Endothelial cell of umbilical vein (primary cell): ENCODE measurements around the gene TPR. TPM values are rescaled to one million over a fixed set of nuclear protein-coding genes. Genes with fewer than 3 reads are reported as not detected.

ENCODE experiments used
- BruUV-seq: library from RNA; stranded (reverse); fragments of 400-500 nt; replicated peaks from 2 replicates; lab custom pipeline; 2021; lab: Mats Ljungman, UMichigan
- CTCF ChIA-PET: fragments of 300-600, 350-600 bp; sonication (Branson Sonifier 250); formaldehyde crosslinking; loops from one replicate; lab custom pipeline; 2021; ENCODE audit warnings: antibody characterized with exemption, inconsistent platforms; lab: Charles Lee
- POLR2A ChIA-PET: fragments of 300-600, 350-600 bp; sonication (Branson Sonifier 250); formaldehyde crosslinking; loops from one replicate; lab custom pipeline; 2021; ENCODE audit warnings: antibody characterized with exemption, inconsistent platforms; lab: Charles Lee
- DNase-seq: peaks from one replicate; pipeline ENCODE4 v3.0.0-alpha.2; 2011; ENCODE audit warnings: low read depth, low spot score
- FAIRE-seq: peaks from 2 replicates; lab custom pipeline; 2011; peaks lifted over from hg19 to GRCh38; lab: Jason Lieb, UNC
- H2AFZ ChIP-seq: 2 replicates; pipeline ENCODE4 v1.6.0; 2012; ENCODE audit warnings: low read depth, low read length, control low read depth, inconsistent platforms
- H3K27ac ChIP-seq: 2 replicates; pipeline ENCODE4 v1.5.1; 2011; ENCODE audit warnings: low read depth, mild to moderate bottlenecking, control low read depth, low read length, moderate library complexity; ENCODE audit not compliant: insufficient read depth
- H3K27me3 ChIP-seq, 2 experiments: 2 replicates each; pipeline versions ENCODE4 v1.6.0 to v1.6.1; 2011; ENCODE audit warnings: low read length in 2 of 2, mixed read lengths in 1 of 2; ENCODE audit not compliant: control insufficient read depth in 2 of 2, insufficient read depth in 2 of 2
- H3K36me3 ChIP-seq, 2 experiments: 2 replicates in 1 of 2; 3 replicates in 1 of 2; pipeline ENCODE4 v1.5.1; 2011; ENCODE audit warnings: low read length in 2 of 2, mild to moderate bottlenecking in 1 of 2, moderate library complexity in 1 of 2; ENCODE audit not compliant: control insufficient read depth in 2 of 2, insufficient read depth in 2 of 2; ENCODE audit errors: extremely low read depth in 1 of 2
- H3K4me1 ChIP-seq: 3 replicates; pipeline ENCODE4 v1.5.1; 2011; ENCODE audit warnings: mild to moderate bottlenecking, low read length; ENCODE audit not compliant: control insufficient read depth, insufficient read depth; ENCODE audit errors: extremely low read depth
- H3K4me2 ChIP-seq: 2 replicates; pipeline ENCODE4 v1.6.1; 2011; ENCODE audit warnings: low read length, control low read depth, mixed read lengths; ENCODE audit not compliant: insufficient read depth
- H3K4me3 ChIP-seq, 3 experiments: fragments of 200-600 bp in 1 of 3; sonication (generic), shearing (Covaris generic) in 1 of 3; replicated peaks in 1 of 3; 2 replicates each; pipeline ENCODE4 v1.5.1; 2011 to 2016; ENCODE audit warnings: control low read depth in 3 of 3, low read length in 3 of 3, mild to moderate bottlenecking in 2 of 3, inconsistent platforms in 1 of 3, low read depth in 1 of 3, moderate library complexity in 1 of 3; ENCODE audit not compliant: insufficient read depth in 1 of 3
- H3K79me2 ChIP-seq: 2 replicates; pipeline ENCODE4 v1.6.0; 2012; ENCODE audit warnings: low read length, inconsistent platforms; ENCODE audit not compliant: control insufficient read depth, insufficient read depth
- H3K9ac ChIP-seq: replicated peaks from 2 replicates; pipeline ENCODE3; 2011; ENCODE audit warnings: low read length, control low read depth; ENCODE audit not compliant: insufficient read depth; ENCODE audit errors: extremely low read depth
- H3K9me1 ChIP-seq: replicated peaks from 3 replicates; pipeline ENCODE4 v1.6.0; 2011; ENCODE audit warnings: mild to moderate bottlenecking, low read length; ENCODE audit not compliant: control insufficient read depth, insufficient read depth; ENCODE audit errors: extremely low read depth
- H3K9me3 ChIP-seq: replicated peaks from 2 replicates; pipeline ENCODE4 v1.5.1; 2012; ENCODE audit warnings: low read length, inconsistent platforms; ENCODE audit not compliant: control insufficient read depth, insufficient read depth
- H4K20me1 ChIP-seq: replicated peaks from 2 replicates; pipeline ENCODE3; 2011; ENCODE audit warnings: mild to moderate bottlenecking, low read length; ENCODE audit not compliant: control insufficient read depth, insufficient read depth; ENCODE audit errors: extremely low read depth
- EZH2 ChIP-seq: IDR thresholded peaks from 2 replicates; pipeline ENCODE4 v1.6.1; 2012; ENCODE audit warnings: borderline replicate concordance, low read depth, mild to moderate bottlenecking, moderate library complexity, low read length, inconsistent platforms; ENCODE audit not compliant: severe bottlenecking
- FOS ChIP-seq: IDR thresholded peaks from 2 replicates; pipeline ENCODE4 v1.6.1; 2011; ENCODE audit warnings: mild to moderate bottlenecking, low read length, moderate library complexity, borderline replicate concordance; ENCODE audit not compliant: insufficient read depth
- GATA2 ChIP-seq: IDR thresholded peaks from 2 replicates; pipeline ENCODE4 v1.7.0; 2011; ENCODE audit warnings: low read depth, mild to moderate bottlenecking, moderate library complexity, mixed read lengths, low read length; ENCODE audit not compliant: insufficient read length, insufficient read depth
- JUN ChIP-seq: IDR thresholded peaks from 2 replicates; pipeline ENCODE4 v1.6.1; 2011; ENCODE audit warnings: borderline replicate concordance, low read depth; ENCODE audit not compliant: insufficient read length, insufficient read depth
- MYC ChIP-seq: IDR thresholded peaks from one replicate; pipeline ENCODE4 v1.6.1; 2011; ENCODE audit warnings: mild to moderate bottlenecking, low read depth, low read length
- POLR2A ChIP-seq: IDR thresholded peaks from 2 replicates; pipeline ENCODE4 v1.6.1; 2012; ENCODE audit warnings: low read depth, mild to moderate bottlenecking, control low read depth, low read length
- POLR2AphosphoS5 ChIP-seq: IDR thresholded peaks from 2 replicates; pipeline ENCODE4 v1.6.1; 2012; ENCODE audit warnings: low read depth, mild to moderate bottlenecking, control low read depth, low read length, moderate library complexity; ENCODE audit not compliant: insufficient read depth
- dilution Hi-C: fragments of 300-500 bp; cut with MboI; formaldehyde crosslinking; loops from one replicate; pipeline ENCODE4 v1.15.0; 2019; ENCODE audit warnings: low sequenced_read_pairs; ENCODE audit not compliant: extremely low pct_ligation_motif_present
- intact Hi-C: fragments of 100-400 bp; cut with micrococcal nuclease; formaldehyde crosslinking; loops from one replicate; pipeline ENCODE4 v1.10.0; 2022
- polyA plus RNA-seq, 4 experiments: library from polyadenylated mRNA; depleted of rRNA in 3 of 4; stranded (reverse) in 3 of 4; unstranded in 1 of 4; fragments of >200 nt; gene quantifications; 2 replicates each; pipeline versions ENCODE4 v1.2.1 to v1.2.3, GENCODE V29; 2011 to 2012; ENCODE audit warnings: missing spikeins in 1 of 4
- total RNA-seq: library from RNA; stranded (reverse); gene quantifications from 2 replicates; pipeline ENCODE4 v1.2.3, GENCODE V29; 2021
- TF ChIP-seq, protein P1 (sequence below): IDR thresholded peaks from 2 replicates; pipeline ENCODE4 v1.6.1; 2011; ENCODE audit not compliant: insufficient read depth, insufficient read length
- TF ChIP-seq, protein P2 (sequence below), 2 donors: IDR thresholded peaks; 1 replicate in 1 of 2; 2 replicates in 1 of 2; pipeline ENCODE4 v1.5.1; 2011; ENCODE audit warnings: low read length in 2 of 2, mild to moderate bottlenecking in 2 of 2, moderate library complexity in 2 of 2, control low read depth in 1 of 2, inconsistent platforms in 1 of 2, low read depth in 1 of 2; ENCODE audit not compliant: insufficient read depth in 1 of 2; ENCODE audit errors: extremely low read depth in 1 of 2

TPR gene
- total and polyA plus RNA-seq, 2 donors (not counting 3 experiments of a cell fraction or from before 2014, with no cell fraction given), result 49.4 to 118 TPM

DNA sequence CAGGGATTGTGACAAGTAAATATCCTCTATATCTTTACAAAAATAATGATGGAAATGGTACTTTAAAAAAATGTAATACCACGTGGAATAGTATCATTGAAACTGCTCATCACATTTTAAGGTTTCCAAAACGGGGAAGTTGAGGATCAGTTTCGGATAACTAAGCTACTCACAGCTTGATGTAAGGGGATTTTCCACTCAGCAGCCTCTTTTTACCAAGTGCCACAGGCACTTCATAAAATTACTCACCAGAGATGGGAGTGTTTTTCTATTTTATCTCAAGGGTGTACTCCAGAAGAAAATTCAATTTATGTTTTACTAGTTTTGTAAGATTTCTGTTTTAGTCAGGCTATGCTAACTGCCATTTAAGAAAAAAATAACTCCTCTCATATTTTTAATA is 91.7 kb downstream of the TPR start:
- no TSS peak for BruUV-seq
- Histone ChIP-seq H3K79me2 (no peaks in the 10 kb centered on the region), H4K20me1 (no peaks in the 10 kb centered on the region), H3K4me1 (peaks cover 13% of the 10 kb centered on the region), H3K9ac (no peak overlapping the region), H3K4me2 (no peak overlapping the region), H3K4me3 (no peak overlapping the region), H3K9me1 (no peaks in the 10 kb centered on the region), H2AFZ (no peak overlapping the region), H3K9me3 (no peaks in the 10 kb centered on the region), H3K36me3 (no peaks in the 10 kb centered on the region), H3K27me3 (no peaks in the 10 kb centered on the region), H3K27ac (no peak overlapping the region)
- no peak for DNase-seq
- dilution Hi-C loops, result no loop called here
- POLR2A ChIA-PET, result no interaction called here
- intact Hi-C loops, result no loop called here
- FAIRE-seq, result no peak
- CTCF ChIA-PET, result interaction anchor here (1.1 kb wide), 1 partner anchor 8 kb away, joined by 3 read pairs; no protein-coding TSS in a partner anchor
- TF ChIP-seq MYC (no peak), POLR2AphosphoS5 (no peak), FOS (no peak), EZH2 (no peak), POLR2A (no peak), JUN (no peak), GATA2 (no peak)
- TF ChIP-seq, protein P1, sequence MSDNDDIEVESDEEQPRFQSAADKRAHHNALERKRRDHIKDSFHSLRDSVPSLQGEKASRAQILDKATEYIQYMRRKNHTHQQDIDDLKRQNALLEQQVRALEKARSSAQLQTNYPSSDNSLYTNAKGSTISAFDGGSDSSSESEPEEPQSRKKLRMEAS, result no peak
- TF ChIP-seq, protein P2, sequence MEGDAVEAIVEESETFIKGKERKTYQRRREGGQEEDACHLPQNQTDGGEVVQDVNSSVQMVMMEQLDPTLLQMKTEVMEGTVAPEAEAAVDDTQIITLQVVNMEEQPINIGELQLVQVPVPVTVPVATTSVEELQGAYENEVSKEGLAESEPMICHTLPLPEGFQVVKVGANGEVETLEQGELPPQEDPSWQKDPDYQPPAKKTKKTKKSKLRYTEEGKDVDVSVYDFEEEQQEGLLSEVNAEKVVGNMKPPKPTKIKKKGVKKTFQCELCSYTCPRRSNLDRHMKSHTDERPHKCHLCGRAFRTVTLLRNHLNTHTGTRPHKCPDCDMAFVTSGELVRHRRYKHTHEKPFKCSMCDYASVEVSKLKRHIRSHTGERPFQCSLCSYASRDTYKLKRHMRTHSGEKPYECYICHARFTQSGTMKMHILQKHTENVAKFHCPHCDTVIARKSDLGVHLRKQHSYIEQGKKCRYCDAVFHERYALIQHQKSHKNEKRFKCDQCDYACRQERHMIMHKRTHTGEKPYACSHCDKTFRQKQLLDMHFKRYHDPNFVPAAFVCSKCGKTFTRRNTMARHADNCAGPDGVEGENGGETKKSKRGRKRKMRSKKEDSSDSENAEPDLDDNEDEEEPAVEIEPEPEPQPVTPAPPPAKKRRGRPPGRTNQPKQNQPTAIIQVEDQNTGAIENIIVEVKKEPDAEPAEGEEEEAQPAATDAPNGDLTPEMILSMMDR (IDR thresholded peaks at IDR 0.05; ENCODE audit: extremely low read depth in 1 of 2, insufficient read depth in 1 of 2, low read depth in 1 of 2, low read length in 2 of 2), result no peak
